Measurements from ENCODE around the gene KMT2A. TPM values are rescaled to one million over a fixed set of nuclear protein-coding genes. Genes with fewer than 3 reads are reported as not detected.
A peak's percentile ranks its signal among the peaks of the same experiment; 100 is the strongest.

Gene KMT2A
- total RNA-seq, 1 experiment from 2014 or later: 50.4 TPM

DNA sequence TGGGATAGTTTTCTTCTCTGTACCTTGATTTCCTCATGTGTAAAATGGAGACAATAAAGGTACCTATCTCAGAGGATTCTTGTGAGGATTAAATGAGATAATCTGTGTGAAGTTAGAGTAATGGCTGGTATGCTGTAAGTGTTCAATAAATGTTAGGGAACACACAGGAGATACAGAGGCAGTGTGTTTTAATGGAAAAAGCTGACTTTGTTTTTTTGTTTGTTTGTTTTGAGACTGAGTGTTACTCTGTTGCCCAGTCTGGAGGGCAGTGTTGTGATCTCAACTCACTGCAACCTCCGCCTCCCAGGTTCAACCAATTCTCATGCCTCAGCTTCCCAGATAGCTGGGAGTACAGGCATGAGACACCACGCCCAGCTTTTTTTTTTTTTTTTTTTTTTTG lies 133.4 kb downstream of the KMT2A start:
- no peak for DNase-seq (ENCODE audit: low read depth, low spot score)
- no peaks in the 10 kb centered on the region for H3K27me3 ChIP-seq (ENCODE audit: insufficient read depth, low read length)
- TF ChIP-seq POLR2AphosphoS5 (IDR thresholded peaks at IDR 0.05; ENCODE audit: low read depth, low read length) (no peak), ELF1 (IDR thresholded peaks at IDR 0.05; ENCODE audit: borderline replicate concordance, low read depth) (no peak), FOSL1 (IDR thresholded peaks at IDR 0.05; ENCODE audit: low read depth) (no peak), EZH2 (IDR thresholded peaks at IDR 0.05) (no peak), ZNF274 (IDR thresholded peaks at IDR 0.05; ENCODE audit: low read depth, low read length) (no peak), ZFX (IDR thresholded peaks at IDR 0.05) (no peak), CBX3 (IDR thresholded peaks at IDR 0.05; ENCODE audit: low read depth) (no peak)
- TF ChIP-seq, protein P1, sequence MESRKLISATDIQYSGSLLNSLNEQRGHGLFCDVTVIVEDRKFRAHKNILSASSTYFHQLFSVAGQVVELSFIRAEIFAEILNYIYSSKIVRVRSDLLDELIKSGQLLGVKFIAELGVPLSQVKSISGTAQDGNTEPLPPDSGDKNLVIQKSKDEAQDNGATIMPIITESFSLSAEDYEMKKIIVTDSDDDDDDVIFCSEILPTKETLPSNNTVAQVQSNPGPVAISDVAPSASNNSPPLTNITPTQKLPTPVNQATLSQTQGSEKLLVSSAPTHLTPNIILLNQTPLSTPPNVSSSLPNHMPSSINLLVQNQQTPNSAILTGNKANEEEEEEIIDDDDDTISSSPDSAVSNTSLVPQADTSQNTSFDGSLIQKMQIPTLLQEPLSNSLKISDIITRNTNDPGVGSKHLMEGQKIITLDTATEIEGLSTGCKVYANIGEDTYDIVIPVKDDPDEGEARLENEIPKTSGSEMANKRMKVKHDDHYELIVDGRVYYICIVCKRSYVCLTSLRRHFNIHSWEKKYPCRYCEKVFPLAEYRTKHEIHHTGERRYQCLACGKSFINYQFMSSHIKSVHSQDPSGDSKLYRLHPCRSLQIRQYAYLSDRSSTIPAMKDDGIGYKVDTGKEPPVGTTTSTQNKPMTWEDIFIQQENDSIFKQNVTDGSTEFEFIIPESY (IDR thresholded peaks at IDR 0.05; ENCODE audit: extremely low read depth, insufficient replicate concordance, low read length): no peak
- TF ChIP-seq, protein P2, sequence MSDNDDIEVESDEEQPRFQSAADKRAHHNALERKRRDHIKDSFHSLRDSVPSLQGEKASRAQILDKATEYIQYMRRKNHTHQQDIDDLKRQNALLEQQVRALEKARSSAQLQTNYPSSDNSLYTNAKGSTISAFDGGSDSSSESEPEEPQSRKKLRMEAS (IDR thresholded peaks at IDR 0.05): no peak
- H3K36me3 ChIP-seq (ENCODE audit: control insufficient read depth in 1 of 2, insufficient read depth in 2 of 2, low read length in 2 of 2): no peaks in the 10 kb centered on the region
- POLR2A ChIA-PET: no interaction called here
- peaks cover 25% of the 10 kb centered on the region for H3K79me2 ChIP-seq (ENCODE audit: insufficient read depth, low read length)
- RAD21 ChIA-PET (ENCODE audit: low non-redundant PET in 1 of 2, low total read pairs in 2 of 2, uncharacterized antibody in 2 of 2, unreplicated experiment in 2 of 2): no interaction called here
- H3K4me1 ChIP-seq (ENCODE audit: control insufficient read depth in 1 of 2, insufficient read depth in 2 of 2, low read length in 2 of 2): peaks cover 8 to 38% of the 10 kb centered on the region in 2 experiments
- CTCF ChIA-PET: no interaction called here
- no peaks in the 10 kb centered on the region for H3K9me2 ChIP-seq (ENCODE audit: insufficient read depth)
- H4K20me1 ChIP-seq (ENCODE audit: insufficient read depth): peaks cover 6% of the 10 kb centered on the region; the same call in 1 of the 2 replicates
- H3K4me3 ChIP-seq (replicated peaks in 1 of 2; ENCODE audit: low read depth in 1 of 2, low read length in 2 of 2): no peak overlapping the region
- ATAC-seq: no peak
- intact Hi-C loops (cut with micrococcal nuclease): no loop called here
- H3K9me3 ChIP-seq (ENCODE audit: control insufficient read depth in 1 of 2, insufficient read depth in 1 of 2, low read depth in 1 of 2, low read length in 2 of 2): no peaks in the 10 kb centered on the region
- no peak overlapping the region for H2AFZ ChIP-seq (ENCODE audit: low read depth, low read length, poor library complexity, severe bottlenecking)
- no peak overlapping the region for H3K9ac ChIP-seq (ENCODE audit: low read length)
- no peak overlapping the region for H3K27ac ChIP-seq (ENCODE audit: low read depth, low read length)
- no peak overlapping the region for H3K4me2 ChIP-seq (ENCODE audit: low read length)
- BruUV-seq (replicated peaks): no TSS peak

DNA sequence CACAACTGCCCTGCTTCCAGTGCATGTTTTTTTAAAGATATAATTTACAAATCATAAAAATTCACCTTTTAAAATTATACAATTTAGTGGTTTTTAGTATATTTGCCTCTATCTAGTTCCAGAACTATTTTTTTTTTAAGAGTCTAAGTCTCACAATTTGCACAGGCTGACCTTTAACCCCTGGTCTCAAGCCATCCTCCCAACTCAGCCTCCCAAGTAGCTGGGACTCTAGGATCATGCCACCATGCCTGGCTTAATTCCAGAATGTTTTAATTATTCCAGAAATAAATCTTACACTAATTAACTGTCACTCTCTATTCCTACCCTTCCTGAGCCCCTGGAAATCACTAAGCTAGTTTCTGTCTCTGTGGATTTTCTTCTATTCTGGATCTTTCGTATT lies 134.5 kb downstream of the KMT2A start:
- no TSS peak for BruUV-seq (replicated peaks)
- Histone ChIP-seq H3K9ac (ENCODE audit: low read length) (no peak overlapping the region), H3K4me1 (ENCODE audit: control insufficient read depth in 1 of 2, insufficient read depth in 2 of 2, low read length in 2 of 2) (peaks cover 5 to 32% of the 10 kb centered on the region in 2 experiments), H3K27ac (ENCODE audit: low read depth, low read length) (no peak overlapping the region), H2AFZ (ENCODE audit: low read depth, low read length, poor library complexity, severe bottlenecking) (peak overlapping the region; percentile 39), H3K27me3 (ENCODE audit: insufficient read depth, low read length) (no peaks in the 10 kb centered on the region), H4K20me1 (ENCODE audit: insufficient read depth) (peaks cover 6% of the 10 kb centered on the region; the same call in 1 of the 2 replicates), H3K4me3 (replicated peaks in 1 of 2; ENCODE audit: low read depth in 1 of 2, low read length in 2 of 2) (no peak overlapping the region), H3K9me2 (ENCODE audit: insufficient read depth) (no peaks in the 10 kb centered on the region), H3K4me2 (ENCODE audit: low read length) (no peak overlapping the region), H3K36me3 (ENCODE audit: control insufficient read depth in 1 of 2, insufficient read depth in 2 of 2, low read length in 2 of 2) (no peaks in the 10 kb centered on the region), H3K79me2 (ENCODE audit: insufficient read depth, low read length) (peaks cover 36% of the 10 kb centered on the region), H3K9me3 (ENCODE audit: control insufficient read depth in 1 of 2, insufficient read depth in 1 of 2, low read depth in 1 of 2, low read length in 2 of 2) (no peaks in the 10 kb centered on the region)
- ChIA-PET POLR2A (no interaction called here), CTCF (no interaction called here), RAD21 (ENCODE audit: low non-redundant PET in 1 of 2, low total read pairs in 2 of 2, uncharacterized antibody in 2 of 2, unreplicated experiment in 2 of 2) (no interaction called here)
- no peak for DNase-seq (ENCODE audit: low read depth, low spot score)
- intact Hi-C loops (cut with micrococcal nuclease): no loop called here
- no peak for ATAC-seq
- TF ChIP-seq, protein P3, sequence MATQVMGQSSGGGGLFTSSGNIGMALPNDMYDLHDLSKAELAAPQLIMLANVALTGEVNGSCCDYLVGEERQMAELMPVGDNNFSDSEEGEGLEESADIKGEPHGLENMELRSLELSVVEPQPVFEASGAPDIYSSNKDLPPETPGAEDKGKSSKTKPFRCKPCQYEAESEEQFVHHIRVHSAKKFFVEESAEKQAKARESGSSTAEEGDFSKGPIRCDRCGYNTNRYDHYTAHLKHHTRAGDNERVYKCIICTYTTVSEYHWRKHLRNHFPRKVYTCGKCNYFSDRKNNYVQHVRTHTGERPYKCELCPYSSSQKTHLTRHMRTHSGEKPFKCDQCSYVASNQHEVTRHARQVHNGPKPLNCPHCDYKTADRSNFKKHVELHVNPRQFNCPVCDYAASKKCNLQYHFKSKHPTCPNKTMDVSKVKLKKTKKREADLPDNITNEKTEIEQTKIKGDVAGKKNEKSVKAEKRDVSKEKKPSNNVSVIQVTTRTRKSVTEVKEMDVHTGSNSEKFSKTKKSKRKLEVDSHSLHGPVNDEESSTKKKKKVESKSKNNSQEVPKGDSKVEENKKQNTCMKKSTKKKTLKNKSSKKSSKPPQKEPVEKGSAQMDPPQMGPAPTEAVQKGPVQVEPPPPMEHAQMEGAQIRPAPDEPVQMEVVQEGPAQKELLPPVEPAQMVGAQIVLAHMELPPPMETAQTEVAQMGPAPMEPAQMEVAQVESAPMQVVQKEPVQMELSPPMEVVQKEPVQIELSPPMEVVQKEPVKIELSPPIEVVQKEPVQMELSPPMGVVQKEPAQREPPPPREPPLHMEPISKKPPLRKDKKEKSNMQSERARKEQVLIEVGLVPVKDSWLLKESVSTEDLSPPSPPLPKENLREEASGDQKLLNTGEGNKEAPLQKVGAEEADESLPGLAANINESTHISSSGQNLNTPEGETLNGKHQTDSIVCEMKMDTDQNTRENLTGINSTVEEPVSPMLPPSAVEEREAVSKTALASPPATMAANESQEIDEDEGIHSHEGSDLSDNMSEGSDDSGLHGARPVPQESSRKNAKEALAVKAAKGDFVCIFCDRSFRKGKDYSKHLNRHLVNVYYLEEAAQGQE (IDR thresholded peaks at IDR 0.05; ENCODE audit: low read depth): no peak
- TF ChIP-seq POLR2AphosphoS5 (IDR thresholded peaks at IDR 0.05; ENCODE audit: low read depth, low read length): no peak
- TF ChIP-seq, protein P1 (IDR thresholded peaks at IDR 0.05; ENCODE audit: extremely low read depth, insufficient replicate concordance, low read length): no peak
- no peak for TF ChIP-seq JUND (IDR thresholded peaks at IDR 0.05)
- no peak for TF ChIP-seq EZH2 (IDR thresholded peaks at IDR 0.05)
- TF ChIP-seq CEBPB (IDR thresholded peaks at IDR 0.05; ENCODE audit: low read depth): no peak
- TF ChIP-seq FOSL1 (IDR thresholded peaks at IDR 0.05; ENCODE audit: low read depth): no peak
- TF ChIP-seq TCF7L2 (IDR thresholded peaks at IDR 0.05; ENCODE audit: borderline replicate concordance, extremely low read depth, insufficient read depth, insufficient read length): no peak
